Panc1 (cell line): ENCODE data around the gene CACNA1E. TPM values are rescaled to one million over a fixed set of nuclear protein-coding genes. Genes with fewer than 3 reads are reported as not detected.

ENCODE experiments used
- ATAC-seq: fragments of 200-7000 bp; cut with Tn5 transposase; 2 replicates; pipeline ENCODE4 v1.9.1; 2020; ENCODE audit warnings: mild to moderate bottlenecking, moderate library complexity
- BruUV-seq: library from RNA; stranded (reverse); fragments of 400-500 nt; replicated peaks from 2 replicates; lab custom pipeline; 2021; lab: Mats Ljungman, UMichigan
- CTCF ChIA-PET: fragments of 300-600 bp; sonication (Branson Sonifier 250); formaldehyde crosslinking; loops from one replicate; lab custom pipeline; 2022; ENCODE audit warnings: antibody characterized with exemption; lab: Charles Lee
- POLR2A ChIA-PET: fragments of 300-600 bp; sonication (Branson Sonifier 250); formaldehyde crosslinking; loops from one replicate; lab custom pipeline; 2022; ENCODE audit warnings: antibody characterized with exemption; lab: Charles Lee
- DNase-seq: peaks from one replicate; pipeline ENCODE4 v3.0.0-alpha.2; 2010; ENCODE audit warnings: low read depth, low spot score
- H3K27ac ChIP-seq: 2 replicates; pipeline ENCODE4 v1.5.1; 2011; ENCODE audit warnings: mild to moderate bottlenecking, low read length, inconsistent platforms
- H3K27me3 ChIP-seq: fragments of 200-500 bp; sonication (Bioruptor generic); 2 replicates; pipeline ENCODE4 v1.6.0; 2014; ENCODE audit warnings: low read length, inconsistent platforms; ENCODE audit not compliant: control insufficient read depth, insufficient read depth
- H3K36me3 ChIP-seq: fragments of 200-500 bp; sonication (Bioruptor generic); 2 replicates; pipeline ENCODE4 v1.5.1; 2014; ENCODE audit warnings: inconsistent platforms, mild to moderate bottlenecking, low read length, moderate library complexity; ENCODE audit not compliant: control insufficient read depth, insufficient read depth
- H3K4me1 ChIP-seq: 2 replicates; pipeline ENCODE4 v1.5.1; 2011; ENCODE audit warnings: inconsistent platforms, mild to moderate bottlenecking, low read length, moderate library complexity; ENCODE audit not compliant: control insufficient read depth, insufficient read depth
- H3K4me3 ChIP-seq, 2 experiments: 2 replicates each; pipeline ENCODE4 v1.5.1; 2011 to 2012; ENCODE audit warnings: low read depth in 2 of 2, low read length in 2 of 2, mild to moderate bottlenecking in 2 of 2, inconsistent platforms in 1 of 2, moderate library complexity in 1 of 2
- H3K9me3 ChIP-seq: fragments of 200-500 bp; sonication (Bioruptor generic); 2 replicates; pipeline ENCODE4 v1.5.1; 2014; ENCODE audit warnings: low read depth, mild to moderate bottlenecking, inconsistent platforms, low read length, moderate library complexity; ENCODE audit not compliant: control insufficient read depth, insufficient read depth
- CTCF ChIP-seq: fragments of 450-650 bp; IDR thresholded peaks from 2 replicates; pipeline ENCODE4 v1.5.1; 2017; ENCODE audit warnings: mild to moderate bottlenecking
- POLR2AphosphoS5 ChIP-seq: IDR thresholded peaks from 2 replicates; pipeline ENCODE4 v1.6.1; 2012; ENCODE audit warnings: mild to moderate bottlenecking, low read depth, low read length, moderate library complexity
- REST ChIP-seq, 2 experiments: IDR thresholded peaks; 2 replicates each; pipeline ENCODE4 v1.6.1; 2011 to 2012; ENCODE audit warnings: low read depth in 2 of 2, control low read depth in 1 of 2, low read length in 1 of 2, mild to moderate bottlenecking in 1 of 2, moderate library complexity in 1 of 2; ENCODE audit not compliant: insufficient read depth in 1 of 2
- SIN3A ChIP-seq: IDR thresholded peaks from 2 replicates; pipeline ENCODE4 v1.6.1; 2012; ENCODE audit warnings: low read depth, mild to moderate bottlenecking, low read length, moderate library complexity, borderline replicate concordance; ENCODE audit not compliant: insufficient read depth
- TCF7L2 ChIP-seq: IDR thresholded peaks from 2 replicates; pipeline ENCODE4 v1.6.1; 2011; ENCODE audit warnings: mild to moderate bottlenecking, low read depth, low read length, inconsistent platforms
- in situ Hi-C: cut with HindIII; loops from 2 replicates; pipeline ENCODE4 v1.10.0; 2016; ENCODE audit warnings: low sequenced_read_pairs, low pct_unique_long_range_greater_than_20kb
- intact Hi-C: fragments of 100-400 bp; cut with micrococcal nuclease; formaldehyde crosslinking; loops from one replicate; pipeline ENCODE4 v1.10.0; 2022; ENCODE audit not compliant: unreplicated experiment
- total RNA-seq: library from RNA; stranded (reverse); gene quantifications from one replicate; pipeline ENCODE4 v1.2.1, GENCODE V29; 2021; ENCODE audit not compliant: unreplicated experiment

Gene CACNA1E
- total RNA-seq, 1 experiment from 2014 or later, result not detected

DNA sequence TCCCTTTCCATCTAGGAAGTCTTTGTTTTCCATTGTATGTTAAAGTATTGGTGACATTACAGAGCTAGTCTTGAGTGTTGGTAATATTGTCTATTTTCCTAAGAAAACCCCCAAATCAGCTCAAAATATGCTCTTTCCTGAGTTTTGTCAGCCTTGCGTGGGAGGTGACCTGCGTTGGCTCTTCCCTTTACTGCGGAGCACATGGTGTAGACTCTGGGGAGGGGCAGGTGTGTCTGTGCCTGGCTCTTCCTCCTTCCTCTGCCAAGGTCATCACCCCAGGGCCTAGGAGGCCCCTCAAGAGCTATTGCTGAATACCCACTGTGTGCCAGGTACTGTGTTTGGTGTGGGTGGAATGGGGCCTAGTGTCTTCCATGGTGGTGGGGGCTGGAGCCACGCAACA is 33.4 kb downstream of the CACNA1E start:
- H3K27ac ChIP-seq, result no peak overlapping the region
- no peak overlapping the region for H3K4me3 ChIP-seq
- H3K9me3 ChIP-seq, result no peaks in the 10 kb centered on the region
- H3K36me3 ChIP-seq, result no peaks in the 10 kb centered on the region
- H3K4me1 ChIP-seq, result no peaks in the 10 kb centered on the region
- POLR2A ChIA-PET, result no interaction called here
- in situ Hi-C loops (no loop called here), intact Hi-C loops (no loop called here)
- CTCF ChIA-PET, result no interaction called here
- ATAC-seq (no peak), DNase-seq (no peak)
- no TSS peak for BruUV-seq
- TF ChIP-seq CTCF (no peak), POLR2AphosphoS5 (no peak), SIN3A (no peak), REST (IDR thresholded peaks at IDR 0.05; ENCODE audit: insufficient read depth in 1 of 2, low read depth in 2 of 2, low read length in 1 of 2) (no peak), TCF7L2 (no peak)
- H3K27me3 ChIP-seq, result 0 out of 2 replicates have a peak, but pooled peaks cover 4% of the 10 kb centered on the region

GRCh38 chr1:181517181-181517875 is 34.0 kb downstream of the CACNA1E start:
- TF ChIP-seq CTCF, result no peak
- no peak for TF ChIP-seq TCF7L2
- no peak for TF ChIP-seq SIN3A
- TF ChIP-seq POLR2AphosphoS5, result no peak
- TF ChIP-seq REST (IDR thresholded peaks at IDR 0.05; ENCODE audit: insufficient read depth in 1 of 2, low read depth in 2 of 2, low read length in 1 of 2), result no peak
- DNase-seq (no peak), ATAC-seq (no peak)
- ChIA-PET CTCF (no interaction called here), POLR2A (no interaction called here)
- Histone ChIP-seq H3K36me3 (no peaks in the 10 kb centered on the region), H3K27ac (no peak overlapping the region), H3K9me3 (no peaks in the 10 kb centered on the region), H3K27me3 (0 out of 2 replicates have a peak, but pooled peaks cover 4% of the 10 kb centered on the region), H3K4me3 (no peak overlapping the region), H3K4me1 (no peaks in the 10 kb centered on the region)
- no TSS peak for BruUV-seq
- intact Hi-C loops (no loop called here), in situ Hi-C loops (no loop called here)
